Left renal pelvis (tissue), 4 donors: ENCODE results near the gene REC114. TPM values are rescaled to one million over a fixed set of nuclear protein-coding genes. Genes with fewer than 3 reads are reported as not detected.

ENCODE experiments used
- DNase-seq, 4 donors: peaks; one replicate each; pipeline ENCODE4 v3.0.0-alpha.2; 2013; ENCODE audit warnings: low read depth in 4 of 4, low spot score in 3 of 4
- polyA plus RNA-seq, 4 donors: library from polyadenylated mRNA; unstranded; fragments of 120-200 nt; gene quantifications; one replicate each; pipeline ENCODE4 v1.2.1, GENCODE V29; 2013; ENCODE audit not compliant: insufficient read length in 4 of 4

Gene REC114
- polyA plus RNA-seq, 4 donors: not detected

- DNase-seq: peak in 1 of 4 donors; percentile 43
Observed at GRCh38 chr15:73601451-73602445, 158.8 kb downstream of the REC114 start.

- DNase-seq: no peak
Observed at GRCh38 chr15:73602446-73602843, 159.5 kb downstream of the REC114 start.

- DNase-seq: no peak
Observed at GRCh38 chr15:73602992-73603391, 160.0 kb downstream of the REC114 start.

- DNase-seq: no peak
Observed at GRCh38 chr15:73604477-73604876, 161.5 kb downstream of the REC114 start.

GRCh38 chr15:73605759-73606436, 162.9 kb downstream of the REC114 start:
- DNase-seq: no peak

- no peak for DNase-seq
Observed at GRCh38 chr15:73607405-73607804, 164.4 kb downstream of the REC114 start.

- DNase-seq: no peak
Observed at GRCh38 chr15:73607843-73608242, 164.9 kb downstream of the REC114 start.

- no peak for DNase-seq
Observed at GRCh38 chr15:73608475-73608874, 165.5 kb downstream of the REC114 start.

- no peak for DNase-seq
Observed at GRCh38 chr15:73608941-73609340, 166.0 kb downstream of the REC114 start.

Other genes starting within 250 kb of the REC114 start
- gene HCN4, start 74.2 kb upstream of the REC114 start, polyA plus RNA-seq: 1 to 10 TPM in 1 of 4 donors, under 1 TPM in 3; 0.15 to 1.3 (median 0.93) TPM
- gene NPTN, start 190.2 kb downstream of the REC114 start, polyA plus RNA-seq: 100 to 1,000 TPM; 170 to 208 (median 192) TPM
- 100 to 1,000 TPM; 161 to 260 (median 170) TPM for gene CD276, start 241.2 kb downstream of the REC114 start, polyA plus RNA-seq